ENCODE results near the gene ZNF385C.

GRCh38 chr17:42124256-42124655 is 26.0 kb upstream of the ZNF385C start:
- TF ChIP-seq CTCF (IDR thresholded peaks at IDR 0.05) (no peak), POLR2A (IDR thresholded peaks at IDR 0.05) (no peak)

Measured in breast epithelium (tissue), 3 donors.